Measurements from ENCODE around the gene PLAU.
"Not testable (repeated sequence)": the region's sequence is repeated elsewhere in the genome, so short reads cannot be mapped to it uniquely, and the experiment has no call there.

PLAU gene

GRCh38 chr10:73898730-73899410 is 12.1 kb upstream of the PLAU start:
- no peak for DNase-seq

DNA sequence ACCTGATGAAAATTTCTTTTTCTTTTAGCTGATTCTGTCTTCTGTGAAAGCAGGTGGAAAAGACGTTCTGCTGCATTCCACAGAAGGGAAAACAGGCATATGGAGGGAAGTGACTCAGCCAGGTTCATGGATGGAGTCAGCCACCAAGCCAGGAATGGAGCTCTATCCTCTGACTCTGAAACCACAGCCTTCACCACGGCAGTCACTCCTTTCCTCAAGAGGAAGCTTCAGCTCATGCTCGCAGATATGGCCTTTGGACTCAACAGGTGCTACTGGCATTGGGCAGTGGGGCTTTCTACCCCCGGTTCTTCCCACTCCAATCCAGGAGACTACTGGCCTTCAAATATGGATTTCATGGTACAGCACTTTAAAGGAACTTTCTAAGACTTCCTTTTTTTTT is 11.5 kb upstream of the PLAU start:
- DNase-seq: no peak

GRCh38 chr10:73900064-73900463 is 10.9 kb upstream of the PLAU start:
- peak in 1 of 2 donors; percentile 63 for DNase-seq

- DNase-seq: no peak
Observed at GRCh38 chr10:73901261-73901660, 9.7 kb upstream of the PLAU start.

DNA sequence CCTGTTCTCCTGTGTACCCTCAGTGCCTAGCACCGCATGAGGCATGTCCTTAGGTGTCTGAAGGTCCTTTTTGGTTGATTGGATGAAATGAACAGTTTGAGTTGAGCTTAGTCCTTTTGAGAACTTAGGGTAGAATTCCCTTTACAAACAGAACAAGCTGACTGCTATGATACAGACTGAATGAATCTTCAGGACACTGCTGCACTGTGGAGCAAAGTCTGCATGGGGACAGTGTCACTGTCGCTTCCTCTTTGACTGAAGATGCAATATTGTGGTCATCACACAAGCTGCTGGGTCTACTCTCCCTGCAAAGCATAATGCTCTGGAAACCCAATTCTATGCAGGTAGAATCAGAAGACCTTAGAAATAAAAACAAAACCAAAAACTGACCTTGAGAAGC is 8.6 kb upstream of the PLAU start:
- peak; percentile 49 to 57 for DNase-seq

GRCh38 chr10:73905256-73906020 is 5.5 kb upstream of the PLAU start:
- peak; percentile 80 for DNase-seq

- peak; percentile 46 to 49 for DNase-seq
Observed at GRCh38 chr10:73906524-73907447, 4.1 kb upstream of the PLAU start.

DNA sequence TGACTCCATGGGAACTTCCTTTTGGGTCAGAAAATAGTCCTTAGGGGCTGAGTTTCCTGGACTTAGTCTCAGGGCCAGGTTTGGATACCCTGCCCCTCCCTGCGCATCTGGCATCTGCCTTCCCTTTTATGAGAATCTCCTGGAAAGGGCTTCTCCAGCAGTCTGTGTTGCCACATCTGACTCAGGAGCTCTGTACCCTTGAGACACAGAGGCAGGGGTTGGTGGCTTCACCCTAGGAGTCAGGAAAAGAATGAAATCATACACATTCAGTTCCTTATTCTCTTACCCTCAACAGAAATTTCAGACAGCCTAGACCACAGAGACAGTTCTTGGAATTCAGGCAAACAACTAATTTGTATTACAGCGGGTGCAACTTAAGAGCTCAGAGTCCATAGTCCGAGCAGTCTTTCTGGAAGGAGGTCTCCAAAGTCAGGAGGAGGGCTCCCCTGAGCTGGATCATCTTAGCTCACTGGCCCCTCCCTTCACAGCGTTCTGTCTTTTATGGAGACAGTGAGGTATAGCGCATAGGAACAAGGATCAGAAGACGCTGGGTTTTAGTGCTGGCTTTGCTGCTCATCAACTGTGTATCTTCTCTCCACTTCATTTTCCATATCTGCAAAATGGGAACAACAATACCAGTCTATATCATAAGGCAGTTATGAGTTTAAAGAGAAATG is 3.0 kb upstream of the PLAU start:
- DNase-seq: peak; percentile 89 to 97

DNA sequence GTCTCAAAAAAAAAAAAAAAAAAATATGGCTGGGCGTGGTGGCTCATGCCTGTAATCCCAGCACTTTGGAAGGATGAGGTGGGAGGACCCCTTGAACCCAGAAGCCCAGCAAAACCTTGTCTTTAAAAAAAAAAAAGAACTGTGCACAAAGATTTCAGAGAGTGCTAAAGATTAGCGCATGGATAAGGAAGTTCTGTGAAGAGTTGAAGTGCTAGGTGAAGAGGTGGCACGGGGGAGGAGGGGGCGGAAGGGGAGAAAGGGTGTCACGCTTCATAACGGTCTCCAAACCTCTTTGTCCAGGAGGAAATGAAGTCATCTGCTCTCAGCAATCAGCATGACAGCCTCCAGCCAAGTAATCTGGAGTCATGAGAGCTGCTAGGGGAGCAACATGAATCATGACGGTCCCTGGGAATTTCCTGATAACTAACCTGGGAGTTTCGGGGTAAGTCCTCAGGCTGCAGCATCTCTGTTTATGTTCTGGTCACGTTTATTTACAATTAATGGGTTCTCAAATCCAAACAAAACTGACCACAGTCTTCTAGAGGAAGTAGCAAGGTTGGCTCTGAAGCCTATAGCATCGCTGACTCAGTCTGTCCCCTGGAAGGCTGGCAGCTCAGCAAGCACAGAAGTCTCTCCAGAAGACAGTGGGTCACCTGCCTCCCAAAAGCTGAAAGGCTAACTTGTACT is 1.9 kb upstream of the PLAU start:
- DNase-seq: peak; percentile 94 to 99

DNA sequence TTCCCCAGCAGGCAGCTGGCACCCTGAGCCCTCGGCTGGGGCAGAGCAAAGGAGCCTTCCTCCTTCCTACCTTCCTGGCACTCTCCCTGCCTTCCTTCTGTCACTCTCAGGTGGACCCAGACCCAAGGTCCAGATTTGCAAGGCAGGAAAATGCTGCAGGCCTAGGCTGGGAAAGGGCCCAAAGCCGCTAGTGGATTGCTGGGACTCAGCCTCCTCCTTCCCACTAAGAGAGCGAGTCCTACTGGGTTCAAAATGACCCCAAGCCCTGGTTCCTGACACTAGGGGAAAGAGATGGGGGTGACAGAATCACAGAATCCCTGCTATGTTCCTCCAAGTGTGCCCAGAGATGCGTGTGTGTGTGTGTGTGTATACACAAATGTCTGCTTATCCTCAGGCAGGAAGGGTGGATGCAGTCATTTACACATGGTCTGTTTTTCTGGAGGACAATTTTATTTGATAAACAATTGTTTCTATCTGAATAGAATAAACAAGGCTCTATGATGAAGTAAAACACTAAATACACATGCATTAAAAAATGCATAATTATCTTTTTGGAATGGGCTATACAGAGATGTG is 1.3 kb upstream of the PLAU start:
- no peak for DNase-seq

DNA sequence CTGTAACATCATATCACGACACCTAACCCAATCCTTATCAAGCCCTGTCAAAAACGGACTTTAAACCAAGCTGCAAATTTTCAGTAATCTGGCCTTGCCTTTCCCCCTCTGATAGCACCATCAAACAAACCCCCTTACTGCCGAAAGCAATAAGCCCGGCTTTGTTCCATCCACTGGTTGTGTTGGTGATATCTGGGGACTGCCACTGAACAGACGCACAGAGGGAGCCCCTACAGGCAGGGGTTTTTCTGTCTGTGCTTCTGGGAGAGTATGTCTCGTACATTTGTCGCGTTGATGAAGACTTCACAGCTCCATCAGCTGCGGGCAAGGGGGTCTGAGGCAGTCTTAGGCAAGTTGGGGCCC is 550 bp upstream of the PLAU start:
- DNase-seq: no peak

GRCh38 chr10:73911553-73912004 is 647 bp downstream of the PLAU start:
- no peak for DNase-seq

GRCh38 chr10:73914036-73914435 is 3.1 kb downstream of the PLAU start:
- no peak for DNase-seq

GRCh38 chr10:73915206-73915851 is 4.4 kb downstream of the PLAU start:
- DNase-seq: no peak

DNA sequence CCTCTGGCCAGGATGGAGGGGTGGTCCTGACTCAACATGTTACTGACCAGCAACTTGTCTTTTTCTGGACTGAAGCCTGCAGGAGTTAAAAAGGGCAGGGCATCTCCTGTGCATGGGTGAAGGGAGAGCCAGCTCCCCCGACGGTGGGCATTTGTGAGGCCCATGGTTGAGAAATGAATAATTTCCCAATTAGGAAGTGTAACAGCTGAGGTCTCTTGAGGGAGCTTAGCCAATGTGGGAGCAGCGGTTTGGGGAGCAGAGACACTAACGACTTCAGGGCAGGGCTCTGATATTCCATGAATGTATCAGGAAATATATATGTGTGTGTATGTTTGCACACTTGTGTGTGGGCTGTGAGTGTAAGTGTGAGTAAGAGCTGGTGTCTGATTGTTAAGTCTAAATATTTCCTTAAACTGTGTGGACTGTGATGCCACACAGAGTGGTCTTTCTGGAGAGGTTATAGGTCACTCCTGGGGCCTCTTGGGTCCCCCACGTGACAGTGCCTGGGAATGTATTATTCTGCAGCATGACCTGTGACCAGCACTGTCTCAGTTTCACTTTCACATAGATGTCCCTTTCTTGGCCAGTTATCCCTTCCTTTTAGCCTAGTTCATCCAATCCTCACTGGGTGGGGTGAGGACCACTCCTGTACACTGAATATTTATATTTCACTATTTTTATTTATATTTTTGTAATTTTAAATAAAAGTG is 6.0 kb downstream of the PLAU start:
- DNase-seq: no peak

GRCh38 chr10:73917566-73918305 is 6.8 kb downstream of the PLAU start:
- DNase-seq: no peak

DNA sequence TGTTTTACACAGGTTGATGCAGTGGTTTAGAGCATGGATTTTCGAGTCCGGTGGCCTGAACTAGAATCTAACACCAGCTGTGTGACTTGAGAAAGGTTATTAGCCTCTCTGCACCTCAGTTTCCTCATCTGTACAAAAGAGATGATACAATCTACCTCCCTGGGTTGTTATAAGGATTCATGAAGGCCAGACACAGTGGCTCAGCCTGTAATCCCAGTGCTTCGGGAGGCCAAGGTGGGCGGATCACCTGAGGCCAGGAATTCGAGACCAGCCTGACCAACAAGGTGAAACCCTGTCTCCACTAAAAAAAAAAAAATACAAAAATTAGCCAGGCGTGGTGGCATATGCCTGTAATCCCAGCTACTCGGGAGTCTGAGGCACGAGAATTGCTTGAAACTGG is 8.5 kb downstream of the PLAU start:
- not testable (repeated sequence) for DNase-seq

DNA sequence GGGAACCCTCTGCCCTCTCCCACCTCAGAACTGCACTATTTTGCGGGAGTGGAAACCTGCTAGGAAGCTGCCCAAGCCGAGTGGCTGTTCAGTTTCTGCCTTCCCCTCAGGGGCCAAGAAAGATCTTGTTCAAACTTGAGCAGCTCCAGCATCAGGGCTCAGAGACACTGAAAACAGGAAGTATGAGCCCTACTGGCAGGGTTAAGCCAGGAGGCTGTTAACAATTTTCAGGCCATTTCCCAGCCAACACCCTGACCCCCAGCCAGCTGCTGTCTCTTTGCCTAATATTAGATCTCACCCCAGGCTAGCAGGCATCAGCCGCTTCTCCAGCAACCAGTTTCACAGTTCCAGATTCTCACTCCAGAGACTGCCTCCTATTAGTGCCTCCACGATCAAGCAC is 9.2 kb downstream of the PLAU start:
- DNase-seq: peak in 1 of 2 donors; percentile 41

- DNase-seq: no peak
Observed at GRCh38 chr10:73922007-73922863, 11.3 kb downstream of the PLAU start.

Data from inflammatory macrophage treated with lipopolysaccharide for 1 hour (primary cell).